Measurements from ENCODE around the gene SPIRE2. TPM values are rescaled to one million over a fixed set of nuclear protein-coding genes. Genes with fewer than 3 reads are reported as not detected.

SPIRE2 gene
- total RNA-seq, 1 donor: 0.72 TPM

GRCh38 chr16:89920723-89921122, 92.4 kb downstream of the SPIRE2 start:
- H3K4me3 ChIP-seq (ENCODE audit: insufficient read depth, low read length): peak overlapping the region; percentile 46
- H3K27ac ChIP-seq (ENCODE audit: low read depth, low read length): peak overlapping the region; percentile 100
- no peaks in the 10 kb centered on the region for H3K36me3 ChIP-seq (ENCODE audit: insufficient read depth, low read length)
- H2AFZ ChIP-seq (ENCODE audit: low read length): no peak overlapping the region
- H4K20me1 ChIP-seq (ENCODE audit: insufficient read depth, low read length): peaks cover 21% of the 10 kb centered on the region
- peak overlapping the region; percentile 98 for H3K4me2 ChIP-seq (ENCODE audit: insufficient read depth, low read length)
- no peaks in the 10 kb centered on the region for H3K9me3 ChIP-seq (ENCODE audit: low read depth, low read length)
- H3K27me3 ChIP-seq (ENCODE audit: insufficient read depth, low read length): no peaks in the 10 kb centered on the region
- TF ChIP-seq CTCF (IDR thresholded peaks at IDR 0.05; ENCODE audit: extremely low read depth, low read depth, low read length): no peak
- H3K4me1 ChIP-seq (ENCODE audit: insufficient read depth, low read length): peaks cover 67% of the 10 kb centered on the region
- peak; percentile 94 for DNase-seq (ENCODE audit: insufficient read length, low spot score, missing footprints)
- peaks cover 33% of the 10 kb centered on the region for H3K79me2 ChIP-seq (ENCODE audit: insufficient read depth, low read length)

Other genes starting within 250 kb of the SPIRE2 start
- 0.29 and 0.36 TPM in 2 replicates for gene DPEP1, start 214.8 kb upstream of the SPIRE2 start, total RNA-seq
- gene CHMP1A, start 170.8 kb upstream of the SPIRE2 start, total RNA-seq: 101 and 110 TPM in 2 replicates
- 3.2 and 3.3 TPM in 2 replicates for gene SPATA33, start 170.6 kb upstream of the SPIRE2 start, total RNA-seq
- gene CDK10, start 141.8 kb upstream of the SPIRE2 start, total RNA-seq: 24.8 and 37.6 TPM in 2 replicates
- 12.1 and 14.8 TPM in 2 replicates for gene SPATA2L, start 126.8 kb upstream of the SPIRE2 start, total RNA-seq
- 13.3 and 14.5 TPM in 2 replicates for gene VPS9D1, start 107.6 kb upstream of the SPIRE2 start, total RNA-seq
- 11.5 and 12.3 TPM in 2 replicates for gene ZNF276, start 106.9 kb upstream of the SPIRE2 start, total RNA-seq
- 4.0 and 8.3 TPM in 2 replicates for gene FANCA, start 11.8 kb upstream of the SPIRE2 start, total RNA-seq
- gene TCF25, start 45.1 kb downstream of the SPIRE2 start, total RNA-seq: 225 and 230 TPM in 2 replicates
- 4.7 and 5.1 TPM in 2 replicates for gene MC1R, start 90.4 kb downstream of the SPIRE2 start, total RNA-seq
- gene TUBB3, start 94.9 kb downstream of the SPIRE2 start, total RNA-seq: 166 and 239 TPM in 2 replicates
- 48.6 and 48.9 TPM in 2 replicates for gene DEF8, start 120.3 kb downstream of the SPIRE2 start, total RNA-seq
- 0.29 and 1.1 TPM in 2 replicates for gene DBNDD1, start 191.0 kb downstream of the SPIRE2 start, total RNA-seq
- not detected in 2 replicates for gene PRDM7, start 248.9 kb downstream of the SPIRE2 start, total RNA-seq

Data from osteoblast (primary cell).